ENCODE measurements around the gene SORL1.

DNA sequence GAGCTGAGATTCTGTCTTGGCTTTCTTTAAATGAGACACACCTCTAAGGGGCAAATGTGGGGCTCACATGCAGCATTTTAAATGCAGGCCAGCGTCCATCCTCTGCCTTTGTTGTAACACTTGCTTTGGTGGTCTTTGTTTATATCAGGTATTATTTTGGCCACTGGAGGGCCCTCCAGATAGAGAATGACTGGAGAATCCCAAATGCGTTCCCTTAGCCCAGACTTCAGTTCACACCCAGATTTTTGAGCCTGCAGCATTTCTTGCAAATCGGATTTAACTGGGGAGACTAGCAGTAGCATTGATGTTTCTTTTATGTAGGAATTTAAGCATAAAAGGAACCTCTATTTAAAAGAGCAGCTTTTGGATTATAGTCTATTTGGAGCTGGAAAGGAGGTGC, 200.9 kb downstream of the SORL1 start:
- TF ChIP-seq POLR2A (IDR thresholded peaks at IDR 0.05) (no peak), POLR2AphosphoS5 (IDR thresholded peaks at IDR 0.05) (no peak), EP300 (IDR thresholded peaks at IDR 0.05) (no peak)
- TF ChIP-seq, protein P1, sequence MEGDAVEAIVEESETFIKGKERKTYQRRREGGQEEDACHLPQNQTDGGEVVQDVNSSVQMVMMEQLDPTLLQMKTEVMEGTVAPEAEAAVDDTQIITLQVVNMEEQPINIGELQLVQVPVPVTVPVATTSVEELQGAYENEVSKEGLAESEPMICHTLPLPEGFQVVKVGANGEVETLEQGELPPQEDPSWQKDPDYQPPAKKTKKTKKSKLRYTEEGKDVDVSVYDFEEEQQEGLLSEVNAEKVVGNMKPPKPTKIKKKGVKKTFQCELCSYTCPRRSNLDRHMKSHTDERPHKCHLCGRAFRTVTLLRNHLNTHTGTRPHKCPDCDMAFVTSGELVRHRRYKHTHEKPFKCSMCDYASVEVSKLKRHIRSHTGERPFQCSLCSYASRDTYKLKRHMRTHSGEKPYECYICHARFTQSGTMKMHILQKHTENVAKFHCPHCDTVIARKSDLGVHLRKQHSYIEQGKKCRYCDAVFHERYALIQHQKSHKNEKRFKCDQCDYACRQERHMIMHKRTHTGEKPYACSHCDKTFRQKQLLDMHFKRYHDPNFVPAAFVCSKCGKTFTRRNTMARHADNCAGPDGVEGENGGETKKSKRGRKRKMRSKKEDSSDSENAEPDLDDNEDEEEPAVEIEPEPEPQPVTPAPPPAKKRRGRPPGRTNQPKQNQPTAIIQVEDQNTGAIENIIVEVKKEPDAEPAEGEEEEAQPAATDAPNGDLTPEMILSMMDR (IDR thresholded peaks at IDR 0.05): peak in 3 of 4 experiments; percentile 46 to 58 (median 55)

Data from gastroesophageal sphincter (tissue), 3 donors.